Neural cell (in vitro differentiated cells): ENCODE data around the gene EAPP. TPM values are rescaled to one million over a fixed set of nuclear protein-coding genes. Genes with fewer than 3 reads are reported as not detected.

Source experiments
- H2AFZ ChIP-seq: fragments of 200-600, 300-800 bp; sonication (generic), shearing (Covaris generic); 2 replicates; pipeline ENCODE4 v1.6.0; 2014; ENCODE audit warnings: low read depth, mild to moderate bottlenecking, antibody characterized with exemption, low read length, moderate library complexity
- H3F3A ChIP-seq: fragments of 200-600 bp; shearing (Covaris generic); 2 replicates; pipeline ENCODE4 v1.6.1; 2016; ENCODE audit warnings: mild to moderate bottlenecking, moderate library complexity, mixed read lengths, antibody characterized with exemption, low read length; ENCODE audit not compliant: insufficient read depth, poor library complexity, severe bottlenecking
- H3K27ac ChIP-seq: fragments of 200-600, 300-800 bp; sonication (generic), shearing (Covaris generic); 2 replicates; pipeline ENCODE4 v1.5.1; 2014; ENCODE audit warnings: mild to moderate bottlenecking, low read length, moderate library complexity
- H3K27me3 ChIP-seq: fragments of 300-800, 200-600 bp; sonication (generic), shearing (Covaris generic); 2 replicates; pipeline ENCODE4 v1.6.0; 2014; ENCODE audit warnings: mild to moderate bottlenecking, low read depth, low read length, moderate library complexity; ENCODE audit not compliant: insufficient read depth
- H3K36me3 ChIP-seq: fragments of 300-800, 200-600 bp; sonication (generic), shearing (Covaris generic); 2 replicates; pipeline ENCODE4 v1.5.1; 2014; ENCODE audit warnings: mild to moderate bottlenecking, antibody characterized with exemption, low read length, moderate library complexity; ENCODE audit not compliant: insufficient read depth
- H3K4me2 ChIP-seq: fragments of 300-800, 200-600 bp; sonication (generic), shearing (Covaris generic); 2 replicates; pipeline ENCODE4 v1.6.0; 2014; ENCODE audit warnings: mild to moderate bottlenecking, low read length
- H3K4me3 ChIP-seq: fragments of 300-800, 200-600 bp; sonication (generic), shearing (Covaris generic); 2 replicates; pipeline ENCODE4 v1.5.1; 2014; ENCODE audit warnings: mild to moderate bottlenecking, low read length, moderate library complexity
- H3K79me2 ChIP-seq: fragments of 200-600 bp; shearing (Covaris generic); replicated peaks from 2 replicates; pipeline ENCODE4 v1.6.0; 2014; ENCODE audit warnings: mild to moderate bottlenecking, low read length, moderate library complexity; ENCODE audit not compliant: insufficient read depth
- H3K9ac ChIP-seq: fragments of 300-800, 200-600 bp; sonication (generic), shearing (Covaris generic); 2 replicates; pipeline ENCODE4 v1.6.1; 2016; ENCODE audit warnings: mild to moderate bottlenecking, low read length, mixed read lengths
- H3K9me2 ChIP-seq: fragments of 200-600 bp; shearing (Covaris generic); 2 replicates; pipeline ENCODE4 v1.6.1; 2016; ENCODE audit warnings: mild to moderate bottlenecking, low read length, mixed read lengths; ENCODE audit not compliant: insufficient read depth
- H3K9me3 ChIP-seq: fragments of 200-600, 300-800 bp; sonication (generic), shearing (Covaris generic); 2 replicates; pipeline ENCODE4 v1.6.1; 2016; ENCODE audit warnings: mild to moderate bottlenecking, mixed run types, low read length, moderate library complexity, mixed read lengths
- H4K20me1 ChIP-seq: fragments of 200-600 bp; shearing (Covaris generic); 2 replicates; pipeline ENCODE4 v1.6.1; 2016; ENCODE audit warnings: mild to moderate bottlenecking, mixed run types; ENCODE audit not compliant: insufficient read depth
- EP300 ChIP-seq: fragments of 450-650 bp; conservative IDR thresholded peaks from 2 replicates; pipeline ENCODE4 v1.6.1; 2014; ENCODE audit warnings: antibody characterized with exemption, mild to moderate bottlenecking, moderate library complexity; ENCODE audit not compliant: poor library complexity, severe bottlenecking
- EZH2 ChIP-seq: fragments of 200-600, 300-800 bp; shearing (Covaris generic), sonication (generic); IDR thresholded peaks from 2 replicates; pipeline ENCODE4 v1.6.1; 2014; ENCODE audit warnings: antibody characterized with exemption, low read length, borderline replicate concordance, mild to moderate bottlenecking; ENCODE audit not compliant: insufficient read depth, poor library complexity, severe bottlenecking
- MXI1 ChIP-seq: fragments of 450-650 bp; conservative IDR thresholded peaks from 2 replicates; pipeline ENCODE4 v1.6.1; 2014; ENCODE audit warnings: antibody characterized with exemption, mild to moderate bottlenecking; ENCODE audit not compliant: poor library complexity, severe bottlenecking
- POLR2AphosphoS5 ChIP-seq: IDR thresholded peaks from 2 replicates; pipeline ENCODE4 v1.6.1; 2012
- RAD21 ChIP-seq: fragments of 450-650 bp; conservative IDR thresholded peaks from 2 replicates; pipeline ENCODE4 v1.6.1; 2014; ENCODE audit warnings: antibody characterized with exemption, mild to moderate bottlenecking, moderate library complexity
- SMC3 ChIP-seq: fragments of 450-650 bp; conservative IDR thresholded peaks from 2 replicates; pipeline ENCODE4 v1.6.1; 2014; ENCODE audit warnings: antibody characterized with exemption, mild to moderate bottlenecking, moderate library complexity; ENCODE audit not compliant: poor library complexity
- TAF1 ChIP-seq: IDR thresholded peaks from 2 replicates; pipeline ENCODE4 v1.6.1; 2012; ENCODE audit warnings: low read depth
- polyA minus RNA-seq: library from RNA; depleted of rRNA, polyadenylated mRNA; stranded (reverse); fragments of >200 nt; gene quantifications from 2 replicates; pipeline ENCODE4 v1.2.3, GENCODE V29; 2014
- polyA plus RNA-seq: library from polyadenylated mRNA; depleted of rRNA; stranded (reverse); fragments of >200 nt; gene quantifications from 2 replicates; pipeline ENCODE4 v1.2.3, GENCODE V29; 2014
- TF ChIP-seq, protein P1 (sequence below): IDR thresholded peaks from 2 replicates; pipeline ENCODE4 v1.6.1; 2012; ENCODE audit warnings: borderline replicate concordance
- TF ChIP-seq, protein P2 (sequence below): fragments of 450-650 bp; IDR thresholded peaks from 2 replicates; pipeline ENCODE4 v1.5.1; 2014; ENCODE audit warnings: antibody characterized with exemption, mild to moderate bottlenecking, moderate library complexity; ENCODE audit not compliant: poor library complexity, severe bottlenecking

EAPP gene, protein sequence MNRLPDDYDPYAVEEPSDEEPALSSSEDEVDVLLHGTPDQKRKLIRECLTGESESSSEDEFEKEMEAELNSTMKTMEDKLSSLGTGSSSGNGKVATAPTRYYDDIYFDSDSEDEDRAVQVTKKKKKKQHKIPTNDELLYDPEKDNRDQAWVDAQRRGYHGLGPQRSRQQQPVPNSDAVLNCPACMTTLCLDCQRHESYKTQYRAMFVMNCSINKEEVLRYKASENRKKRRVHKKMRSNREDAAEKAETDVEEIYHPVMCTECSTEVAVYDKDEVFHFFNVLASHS
- polyA plus RNA-seq (103 and 112 TPM in 2 replicates), polyA minus RNA-seq (59.9 and 68.4 TPM in 2 replicates)

DNA sequence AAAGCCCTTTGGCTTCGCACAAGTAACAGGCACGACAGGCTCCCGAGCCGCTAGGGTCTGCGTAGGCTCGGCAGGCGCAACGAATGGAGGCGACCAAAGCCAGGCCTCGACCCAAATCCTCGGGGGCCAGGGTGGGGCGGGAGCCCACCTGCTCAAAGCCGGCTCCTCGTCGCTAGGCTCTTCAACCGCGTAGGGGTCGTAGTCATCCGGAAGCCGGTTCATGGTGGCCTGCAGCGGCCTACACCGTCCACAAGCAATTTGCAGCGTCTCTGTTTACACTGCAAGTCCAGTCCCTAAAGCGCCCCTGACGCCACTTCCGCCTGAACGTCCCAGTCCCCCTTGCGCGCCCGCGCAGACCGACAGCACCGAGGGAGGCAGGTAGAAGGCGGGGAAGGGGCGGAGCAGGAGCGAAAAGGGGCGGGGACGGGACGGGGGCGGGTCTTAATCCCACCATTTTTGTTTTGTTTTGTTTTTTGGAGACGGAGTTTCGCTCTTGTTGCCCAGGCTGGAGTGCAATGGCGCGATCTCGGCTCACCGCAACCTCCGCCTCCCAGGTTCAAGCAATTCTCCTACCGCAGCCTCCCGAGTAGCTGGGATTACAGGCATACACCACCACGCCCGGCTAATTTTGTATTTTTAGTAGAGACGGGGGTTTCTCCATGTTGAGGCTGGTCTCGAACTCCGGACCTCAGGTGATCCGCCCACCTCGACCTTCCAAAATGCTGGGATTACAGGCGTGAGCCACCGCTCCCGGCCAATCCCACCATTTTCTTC is at the start of gene EAPP:
TSS of gene EAPP (minus strand) at position 295 of the 774 bp plus-strand sequence. CDS start at position 222, 73 bp downstream.
- Histone ChIP-seq H4K20me1 (no peaks in the 10 kb centered on the region), H2AFZ (peak within 1 kb of the TSS; percentile 89), H3F3A (no peaks in the 10 kb centered on the region), H3K9me3 (no peaks in the 10 kb centered on the region), H3K9ac (peak within 1 kb of the TSS; percentile 98), H3K79me2 (peaks cover 36% of the 10 kb centered on the region), H3K4me2 (peak within 1 kb of the TSS; percentile 71), H3K27me3 (no peaks in the 10 kb centered on the region), H3K36me3 (no peaks in the 10 kb centered on the region), H3K27ac (peak within 1 kb of the TSS; percentile 95), H3K9me2 (no peaks in the 10 kb centered on the region), H3K4me3 (peak within 1 kb of the TSS; percentile 98)
- TF ChIP-seq EP300 (peak; percentile 50), MXI1 (peak; percentile 76), TAF1 (no peak), POLR2AphosphoS5 (peak; percentile 95), RAD21 (peak; percentile 37)

DNA sequence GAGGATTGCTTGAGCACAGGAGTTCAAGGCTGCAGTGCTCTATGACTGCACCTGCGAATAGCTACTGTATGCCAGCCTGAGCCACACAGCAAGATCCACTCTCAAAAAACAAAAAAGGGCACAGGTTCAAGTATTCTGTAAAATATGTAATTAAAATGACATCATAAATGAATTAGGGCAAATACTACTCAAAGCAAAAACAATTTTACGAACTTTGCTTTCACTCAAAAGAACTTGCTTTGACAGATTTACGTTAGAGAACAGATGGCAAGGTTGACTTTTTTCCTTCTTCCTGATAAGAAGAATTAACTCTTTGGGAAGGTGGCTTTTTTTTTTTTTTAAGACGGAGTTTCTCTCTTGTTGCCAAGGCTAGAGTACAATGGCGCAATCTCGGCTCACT is 44.0 kb upstream of the EAPP start:
- no peaks in the 10 kb centered on the region for H3F3A ChIP-seq
- no peaks in the 10 kb centered on the region for H3K27me3 ChIP-seq
- TF ChIP-seq POLR2AphosphoS5 (no peak), SMC3 (no peak)
- H3K9ac ChIP-seq = no peak overlapping the region
- H3K4me3 ChIP-seq = no peak overlapping the region
- no peaks in the 10 kb centered on the region for H3K9me2 ChIP-seq
- H3K9me3 ChIP-seq = no peaks in the 10 kb centered on the region
- no peaks in the 10 kb centered on the region for H4K20me1 ChIP-seq
- no peak overlapping the region for H3K27ac ChIP-seq
- no peak overlapping the region for H2AFZ ChIP-seq
- no peak overlapping the region for H3K4me2 ChIP-seq
- H3K36me3 ChIP-seq = no peaks in the 10 kb centered on the region
- H3K79me2 ChIP-seq = no peaks in the 10 kb centered on the region

DNA sequence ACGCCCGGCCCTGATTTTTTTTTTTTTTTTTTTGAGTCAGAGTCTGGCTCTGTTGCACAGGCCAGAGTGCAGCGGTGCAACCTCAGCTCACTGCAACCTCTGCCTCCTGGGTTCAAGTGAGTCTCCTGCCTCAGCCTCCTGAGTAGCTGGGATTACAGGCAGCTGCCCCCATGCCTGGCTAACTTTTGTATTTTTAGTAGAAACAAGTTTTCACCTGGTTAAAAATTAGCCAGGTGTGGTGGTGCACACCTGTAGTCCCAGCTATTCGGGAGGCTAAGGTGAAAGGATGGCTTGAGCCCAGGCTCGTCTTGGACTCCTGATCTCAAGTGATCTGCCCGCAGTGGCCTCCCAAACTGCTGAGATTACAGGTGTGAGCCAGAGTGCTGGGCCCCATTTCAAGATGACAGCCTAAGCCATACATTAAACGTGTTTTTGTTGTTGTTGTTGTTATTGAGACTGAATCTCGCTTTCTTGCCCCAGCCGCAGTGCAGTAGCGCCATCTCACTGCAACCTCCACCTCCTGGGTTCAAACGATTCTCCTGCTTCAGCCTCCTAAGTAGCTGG is 42.7 kb upstream of the EAPP start:
- TF ChIP-seq SMC3 (no peak), EP300 (no peak), TAF1 (no peak), POLR2AphosphoS5 (no peak), MXI1 (no peak), RAD21 (no peak), EZH2 (no peak)
- TF ChIP-seq, protein P1, sequence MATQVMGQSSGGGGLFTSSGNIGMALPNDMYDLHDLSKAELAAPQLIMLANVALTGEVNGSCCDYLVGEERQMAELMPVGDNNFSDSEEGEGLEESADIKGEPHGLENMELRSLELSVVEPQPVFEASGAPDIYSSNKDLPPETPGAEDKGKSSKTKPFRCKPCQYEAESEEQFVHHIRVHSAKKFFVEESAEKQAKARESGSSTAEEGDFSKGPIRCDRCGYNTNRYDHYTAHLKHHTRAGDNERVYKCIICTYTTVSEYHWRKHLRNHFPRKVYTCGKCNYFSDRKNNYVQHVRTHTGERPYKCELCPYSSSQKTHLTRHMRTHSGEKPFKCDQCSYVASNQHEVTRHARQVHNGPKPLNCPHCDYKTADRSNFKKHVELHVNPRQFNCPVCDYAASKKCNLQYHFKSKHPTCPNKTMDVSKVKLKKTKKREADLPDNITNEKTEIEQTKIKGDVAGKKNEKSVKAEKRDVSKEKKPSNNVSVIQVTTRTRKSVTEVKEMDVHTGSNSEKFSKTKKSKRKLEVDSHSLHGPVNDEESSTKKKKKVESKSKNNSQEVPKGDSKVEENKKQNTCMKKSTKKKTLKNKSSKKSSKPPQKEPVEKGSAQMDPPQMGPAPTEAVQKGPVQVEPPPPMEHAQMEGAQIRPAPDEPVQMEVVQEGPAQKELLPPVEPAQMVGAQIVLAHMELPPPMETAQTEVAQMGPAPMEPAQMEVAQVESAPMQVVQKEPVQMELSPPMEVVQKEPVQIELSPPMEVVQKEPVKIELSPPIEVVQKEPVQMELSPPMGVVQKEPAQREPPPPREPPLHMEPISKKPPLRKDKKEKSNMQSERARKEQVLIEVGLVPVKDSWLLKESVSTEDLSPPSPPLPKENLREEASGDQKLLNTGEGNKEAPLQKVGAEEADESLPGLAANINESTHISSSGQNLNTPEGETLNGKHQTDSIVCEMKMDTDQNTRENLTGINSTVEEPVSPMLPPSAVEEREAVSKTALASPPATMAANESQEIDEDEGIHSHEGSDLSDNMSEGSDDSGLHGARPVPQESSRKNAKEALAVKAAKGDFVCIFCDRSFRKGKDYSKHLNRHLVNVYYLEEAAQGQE = no peak
- TF ChIP-seq, protein P2, sequence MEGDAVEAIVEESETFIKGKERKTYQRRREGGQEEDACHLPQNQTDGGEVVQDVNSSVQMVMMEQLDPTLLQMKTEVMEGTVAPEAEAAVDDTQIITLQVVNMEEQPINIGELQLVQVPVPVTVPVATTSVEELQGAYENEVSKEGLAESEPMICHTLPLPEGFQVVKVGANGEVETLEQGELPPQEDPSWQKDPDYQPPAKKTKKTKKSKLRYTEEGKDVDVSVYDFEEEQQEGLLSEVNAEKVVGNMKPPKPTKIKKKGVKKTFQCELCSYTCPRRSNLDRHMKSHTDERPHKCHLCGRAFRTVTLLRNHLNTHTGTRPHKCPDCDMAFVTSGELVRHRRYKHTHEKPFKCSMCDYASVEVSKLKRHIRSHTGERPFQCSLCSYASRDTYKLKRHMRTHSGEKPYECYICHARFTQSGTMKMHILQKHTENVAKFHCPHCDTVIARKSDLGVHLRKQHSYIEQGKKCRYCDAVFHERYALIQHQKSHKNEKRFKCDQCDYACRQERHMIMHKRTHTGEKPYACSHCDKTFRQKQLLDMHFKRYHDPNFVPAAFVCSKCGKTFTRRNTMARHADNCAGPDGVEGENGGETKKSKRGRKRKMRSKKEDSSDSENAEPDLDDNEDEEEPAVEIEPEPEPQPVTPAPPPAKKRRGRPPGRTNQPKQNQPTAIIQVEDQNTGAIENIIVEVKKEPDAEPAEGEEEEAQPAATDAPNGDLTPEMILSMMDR = no peak
- Histone ChIP-seq H3K9me2 (no peaks in the 10 kb centered on the region), H3K9me3 (no peaks in the 10 kb centered on the region), H3K4me3 (no peak overlapping the region), H3K4me2 (no peak overlapping the region), H3K36me3 (no peaks in the 10 kb centered on the region), H3K27ac (no peak overlapping the region), H2AFZ (no peak overlapping the region), H3K79me2 (no peaks in the 10 kb centered on the region), H3F3A (no peaks in the 10 kb centered on the region), H3K27me3 (no peaks in the 10 kb centered on the region), H3K9ac (no peak overlapping the region), H4K20me1 (no peaks in the 10 kb centered on the region)
